AG04450 (cell line): ENCODE data around the gene TFCP2. TPM values are rescaled to one million over a fixed set of nuclear protein-coding genes. Genes with fewer than 3 reads are reported as not detected.

Experiments used
- CTCF ChIA-PET: fragments of 300-600, 350-600 bp; formaldehyde crosslinking; extraction: SDS; loops from one replicate; lab custom pipeline; 2022; ENCODE audit warnings: antibody characterized with exemption, inconsistent platforms; lab: Charles Lee
- POLR2A ChIA-PET: fragments of 350-600 bp; formaldehyde crosslinking; extraction: SDS; loops from one replicate; lab custom pipeline; 2021; ENCODE audit warnings: antibody characterized with exemption, inconsistent platforms; lab: Yijun Ruan, JAX
- DNase-seq: peaks from one replicate; pipeline ENCODE4 v3.0.0-alpha.2; 2011; ENCODE audit warnings: low read depth, low spot score
- H3K27ac ChIP-seq: one replicate; pipeline ENCODE4 v1.5.1; 2012; ENCODE audit warnings: low read depth, low read length, control low read depth
- H3K27me3 ChIP-seq: one replicate; pipeline ENCODE4 v1.6.0; 2012; ENCODE audit warnings: low read length; ENCODE audit not compliant: control insufficient read depth, insufficient read depth
- H3K4me3 ChIP-seq: 2 replicates; pipeline ENCODE4 v1.5.1; 2011; ENCODE audit warnings: mild to moderate bottlenecking, low read depth, low read length, control low read depth
- H3K9me3 ChIP-seq: 2 replicates; pipeline ENCODE4 v1.5.1; 2012; ENCODE audit warnings: low read length; ENCODE audit not compliant: control insufficient read depth, insufficient read depth
- CTCF ChIP-seq: IDR thresholded peaks from 2 replicates; pipeline ENCODE4 v1.5.1; 2011; ENCODE audit warnings: low read depth, low read length, control low read depth, inconsistent platforms
- polyA plus RNA-seq: library from polyadenylated mRNA; depleted of rRNA; stranded (reverse); fragments of >200 nt; gene quantifications from 2 replicates; pipeline ENCODE4 v1.2.3, GENCODE V29; 2011; rRNA removed
- small RNA-seq: library from RNA; depleted of rRNA; stranded (forward); fragments of <200 nt; gene quantifications from one replicate; pipeline ENCODE3, GENCODE V24; 2012; ENCODE audit warnings: low read depth; ENCODE audit not compliant: insufficient read length

The TFCP2 gene
- polyA plus RNA-seq, 1 experiment: 24.9 TPM

- CTCF ChIA-PET: interaction anchor here (0.9 to 1.2 kb wide), 2 partner anchors 15 to 290 kb away, joined by 3 read pairs; no protein-coding TSS in a partner anchor
- Histone ChIP-seq H3K27ac (no peak overlapping the region), H3K9me3 (no peaks in the 10 kb centered on the region; the same call in 1 of the 2 replicates), H3K27me3 (no peaks in the 10 kb centered on the region), H3K4me3 (no peak overlapping the region)
- no peak for TF ChIP-seq CTCF
- POLR2A ChIA-PET: no interaction called here
- DNase-seq: no peak
Measured at GRCh38 chr12:51051787-51052186, 121.1 kb downstream of the TFCP2 start.

GRCh38 chr12:51049525-51049924 is 123.4 kb downstream of the TFCP2 start:
- Histone ChIP-seq H3K9me3 (no peaks in the 10 kb centered on the region; the same call in 1 of the 2 replicates), H3K27ac (no peak overlapping the region), H3K4me3 (peak overlapping the region; percentile 71), H3K27me3 (no peaks in the 10 kb centered on the region)
- CTCF ChIA-PET: no interaction called here
- no peak for TF ChIP-seq CTCF
- POLR2A ChIA-PET: interaction anchor here (0.6 kb wide), 1 partner anchor 24 kb away, joined by 3 read pairs; no protein-coding TSS in a partner anchor
- no peak for DNase-seq

- Histone ChIP-seq H3K27ac (peak overlapping the region; percentile 33), H3K4me3 (peak overlapping the region; percentile 71), H3K27me3 (no peaks in the 10 kb centered on the region), H3K9me3 (no peaks in the 10 kb centered on the region; the same call in 1 of the 2 replicates)
- DNase-seq: no peak
- no peak for TF ChIP-seq CTCF
- ChIA-PET CTCF (interaction anchor here (1.0 to 2.2 kb wide), 4 partner anchors 11 to 292 kb away, joined by 5 to 14 read pairs (median 6); no protein-coding TSS in a partner anchor), POLR2A (no interaction called here)
Measured at GRCh38 chr12:51048661-51049251, 124.2 kb downstream of the TFCP2 start.

GRCh38 chr12:51047655-51048540 is 125.0 kb downstream of the TFCP2 start, which contains the start of gene LETMD1:
Gene LETMD1, plus strand, starts transcription at chr12:51048327. Its CDS starts 30 bp downstream, at chr12:51048357.
- POLR2A ChIA-PET: interaction anchor here (1.0 kb wide), 1 partner anchor 223 kb away, joined by 4 read pairs; no protein-coding TSS in a partner anchor
- CTCF ChIA-PET: interaction anchor here (0.6 to 2.2 kb wide), 25 partner anchors 9 to 990 kb away, joined by 3 to 14 read pairs (median 4); partner anchors contain the start of genes ASIC1 and POU6F1
- Histone ChIP-seq H3K27me3 (no peaks in the 10 kb centered on the region), H3K4me3 (peak within 1 kb of the TSS; percentile 71), H3K9me3 (no peaks in the 10 kb centered on the region; the same call in 1 of the 2 replicates), H3K27ac (peak within 1 kb of the TSS; percentile 83)
- peak; percentile 95 for DNase-seq
- peak; percentile 95 for TF ChIP-seq CTCF

Small RNAs within 50 kb of the gene (small RNA-seq; reads per million reads assigned to genes)
- gene RF00019 (not detected), gene RNU6-199P (not detected)

Other genes with a start within 250 kb of the TFCP2 start
- gene HIGD1C, start 220.6 kb downstream of the TFCP2 start, polyA plus RNA-seq: not detected in 2 replicates
- 83.3 and 91.2 TPM in 2 replicates for gene SLC11A2, start 146.8 kb downstream of the TFCP2 start, polyA plus RNA-seq
- 45.1 and 48.1 TPM in 2 replicates for gene LETMD1, start 124.8 kb downstream of the TFCP2 start, polyA plus RNA-seq
- 26.4 and 29.9 TPM in 2 replicates for gene CSRNP2, start 89.5 kb downstream of the TFCP2 start, polyA plus RNA-seq
- 3.1 and 4.2 TPM in 2 replicates for gene POU6F1, start 44.9 kb upstream of the TFCP2 start, polyA plus RNA-seq
- gene DAZAP2, start 65.7 kb upstream of the TFCP2 start, polyA plus RNA-seq: 285 and 333 TPM in 2 replicates
- gene SMAGP, start 97.3 kb upstream of the TFCP2 start, polyA plus RNA-seq: 31.4 and 38.2 TPM in 2 replicates
- gene BIN2, start 151.0 kb upstream of the TFCP2 start, polyA plus RNA-seq: 0.04 TPM in 1 of 2 replicates, not detected in the other
- 0.74 and 0.79 TPM in 2 replicates for gene CELA1, start 173.5 kb upstream of the TFCP2 start, polyA plus RNA-seq
- 31.1 and 32.1 TPM in 2 replicates for gene GALNT6, start 218.3 kb upstream of the TFCP2 start, polyA plus RNA-seq